Activated naive CD4-positive, alpha-beta T cell treated with anti-CD3 and anti-CD28 coated beads, Interleukin-2, amount 50 U/mL, for 72 hours (primary cell): Measurements from ENCODE around the gene FAM237B. TPM values are rescaled to one million over a fixed set of nuclear protein-coding genes. Genes with fewer than 3 reads are reported as not detected.
"Not testable (repeated sequence)": the region's sequence is repeated elsewhere in the genome, so short reads cannot be mapped to it uniquely, and the experiment has no call there.

Source experiments
- ATAC-seq, 2 donors: fragments of 150-1000 bp; cut with Tn5 transposase; 2 replicates each; pipeline ENCODE4 v1.10.0; 2021; ENCODE audit warnings: mild to moderate bottlenecking in 2 of 2, moderate library complexity in 2 of 2
- DNase-seq, 2 donors: peaks; one replicate each; pipeline ENCODE4 v3.0.0; 2021 to 2022; ENCODE audit warnings: low spot score in 2 of 2
- H3K27ac Mint-ChIP-seq, 2 donors: one replicate each; pipeline ENCODE4 v1.8.0; 2022; ENCODE audit warnings: mild to moderate bottlenecking in 2 of 2, mixed read lengths in 2 of 2
- H3K36me3 Mint-ChIP-seq, 2 donors: one replicate each; pipeline ENCODE4 v1.8.0; 2022; ENCODE audit warnings: mixed read lengths in 2 of 2
- H3K9me3 Mint-ChIP-seq, 2 donors: one replicate each; pipeline ENCODE4 v1.8.0; 2022; ENCODE audit warnings: mixed read lengths in 2 of 2
- total RNA-seq, 2 donors: library from RNA; stranded (reverse); gene quantifications; one replicate each; pipeline ENCODE4 v1.2.3, GENCODE V29; 2022

The FAM237B gene
- total RNA-seq, result not detected

- DNase-seq (peak in 1 of 2 donors; percentile 28), ATAC-seq (peak in 1 of 2 donors; percentile 70)
- no peaks in the 10 kb centered on the region for H3K9me3 Mint-ChIP-seq
- peaks cover 0 to 6% of the 10 kb centered on the region in 2 donors for H3K36me3 Mint-ChIP-seq
- no peak within 1 kb of the TSS for H3K27ac Mint-ChIP-seq
These were observed at the start of gene FAM237B for GRCh38 chr7:90320801-90321494. TSS of gene FAM237B (minus strand) at chr7:90321304. CDS start at chr7:90319748, 1,556 bp downstream.

GRCh38 chr7:90351987-90352386, 30.9 kb upstream of the FAM237B start:
- DNase-seq, result no peak
- Mint-ChIP-seq H3K27ac (peak overlapping the region in 1 of 2 donors; percentile 56), H3K36me3 (peaks cover 34 to 61% of the 10 kb centered on the region in 2 donors), H3K9me3 (peaks cover 8 to 18% of the 10 kb centered on the region in 2 donors)
- no peak for ATAC-seq

DNA sequence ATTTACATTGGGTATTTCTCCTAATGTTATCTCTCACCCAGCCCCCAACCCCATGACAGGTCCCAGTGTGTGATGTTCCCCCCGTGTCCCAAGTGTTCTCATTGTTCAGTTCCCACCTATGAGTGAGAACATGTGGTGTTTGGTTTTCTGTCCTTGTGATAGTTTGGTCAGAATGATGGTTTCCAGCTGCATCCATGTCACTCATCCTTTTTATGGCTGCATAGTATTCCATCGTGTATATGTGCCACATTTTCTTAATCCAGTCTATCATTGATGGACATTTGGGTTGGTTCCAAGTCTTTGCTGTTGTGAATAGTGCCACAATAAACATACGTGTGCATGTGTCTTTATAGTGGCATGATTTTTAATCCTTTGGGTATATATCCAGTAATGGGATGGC, 28.9 kb upstream of the FAM237B start:
- peaks cover 33 to 46% of the 10 kb centered on the region in 2 donors for H3K36me3 Mint-ChIP-seq
- H3K9me3 Mint-ChIP-seq, DNase-seq, ATAC-seq: not testable (repeated sequence)
- H3K27ac Mint-ChIP-seq, result peak overlapping the region in 1 of 2 donors; percentile 10

- ATAC-seq, result no peak
- Mint-ChIP-seq H3K36me3 (peaks cover 34 to 46% of the 10 kb centered on the region in 2 donors), H3K27ac (no peak overlapping the region), H3K9me3 (peaks cover 7 to 8% of the 10 kb centered on the region in 2 donors)
- no peak for DNase-seq
These were observed 28.2 kb upstream of the FAM237B start for GRCh38 chr7:90349305-90349704.

DNA sequence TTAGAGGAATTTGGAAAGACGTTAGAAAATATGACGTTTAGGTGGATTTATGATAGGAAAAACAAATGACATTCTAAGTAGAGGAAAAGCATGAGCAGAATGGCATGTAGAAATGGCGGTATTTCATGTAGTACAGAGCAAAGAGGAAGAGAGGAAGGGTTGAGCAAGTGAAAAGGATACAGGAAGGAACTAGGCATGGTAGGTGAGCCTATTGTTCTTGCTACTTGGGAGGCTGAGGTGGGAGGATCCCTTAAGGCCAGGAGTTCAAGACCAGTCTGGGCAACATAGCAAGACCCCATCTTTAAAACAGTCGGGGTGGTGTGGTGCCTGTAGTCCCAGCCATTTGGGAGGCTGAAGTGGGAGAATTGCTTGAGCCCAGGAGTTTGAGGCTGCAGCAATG, 26.7 kb upstream of the FAM237B start:
- no peak for DNase-seq
- no peak for ATAC-seq
- peaks cover 34 to 40% of the 10 kb centered on the region in 2 donors for H3K36me3 Mint-ChIP-seq
- peak overlapping the region in 1 of 2 donors; percentile 98 for H3K27ac Mint-ChIP-seq
- peaks cover 7 to 8% of the 10 kb centered on the region in 2 donors for H3K9me3 Mint-ChIP-seq

DNA sequence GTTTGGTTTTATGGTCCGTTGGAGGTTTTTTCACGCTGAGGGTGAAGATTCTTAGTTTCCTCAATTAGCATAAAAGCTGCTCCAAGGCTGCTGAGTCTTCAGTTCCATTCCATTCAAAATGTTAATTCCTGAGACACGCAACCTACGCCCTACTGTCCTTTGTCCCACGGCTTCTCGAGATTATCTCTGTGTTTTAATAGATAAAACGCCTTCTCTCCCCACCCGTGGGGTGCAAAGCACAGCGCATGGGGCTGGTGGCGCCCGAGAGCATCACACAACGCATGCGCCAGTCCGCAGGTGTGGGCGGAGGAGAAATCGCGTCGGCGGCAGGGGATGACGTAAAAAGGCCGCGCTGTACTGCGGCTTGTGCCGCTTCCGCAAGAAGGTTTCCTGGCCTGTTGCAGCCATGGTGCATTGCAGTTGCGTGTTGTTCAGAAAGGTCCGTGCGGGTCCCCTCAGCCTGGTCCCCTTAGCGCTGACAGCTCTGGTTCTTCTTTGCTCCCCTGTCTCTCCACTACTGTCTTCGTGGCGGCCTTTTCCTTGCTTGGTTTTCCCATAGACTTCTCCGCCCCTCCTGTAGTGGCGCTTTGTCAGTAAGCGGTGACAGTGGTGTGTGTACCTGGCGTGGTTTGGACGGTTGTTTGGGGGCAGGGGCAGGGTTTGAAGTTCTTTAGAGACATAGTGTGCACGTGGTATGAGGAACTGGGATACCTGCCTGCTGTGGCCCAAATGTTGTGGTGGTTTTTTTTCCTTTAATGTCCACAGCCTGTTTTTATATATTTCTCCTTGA, 25.4 kb upstream of the FAM237B start, which contains the start of gene GTPBP10:
Gene GTPBP10 (plus strand): TSS at position 381 of the 790 bp plus-strand sequence. CDS start 26 bp downstream, at position 407.
- Mint-ChIP-seq H3K9me3 (peaks cover 7 to 8% of the 10 kb centered on the region in 2 donors), H3K27ac (peak within 1 kb of the TSS; percentile 97 to 98), H3K36me3 (peaks cover 29% of the 10 kb centered on the region in 2 donors)
- peak; percentile 91 to 94 for DNase-seq
- ATAC-seq, result peak; percentile 90 to 95

GRCh38 chr7:90345595-90346335, 24.7 kb upstream of the FAM237B start:
- peak overlapping the region; percentile 97 to 98 for H3K27ac Mint-ChIP-seq
- H3K9me3 Mint-ChIP-seq, result peaks cover 7 to 8% of the 10 kb centered on the region in 2 donors
- peaks cover 29% of the 10 kb centered on the region in 2 donors for H3K36me3 Mint-ChIP-seq
- DNase-seq, result no peak
- ATAC-seq, result peak; percentile 9 to 11

- peaks cover 6 to 8% of the 10 kb centered on the region in 2 donors for H3K9me3 Mint-ChIP-seq
- peaks cover 26 to 29% of the 10 kb centered on the region in 2 donors for H3K36me3 Mint-ChIP-seq
- ATAC-seq (no peak), DNase-seq (no peak)
- peak overlapping the region in 1 of 2 donors; percentile 98 for H3K27ac Mint-ChIP-seq
These were observed 23.9 kb upstream of the FAM237B start for GRCh38 chr7:90345016-90345415.

GRCh38 chr7:90337106-90337505, 16.0 kb upstream of the FAM237B start:
- DNase-seq, result no peak
- H3K9me3 Mint-ChIP-seq, result no peaks in the 10 kb centered on the region
- H3K36me3 Mint-ChIP-seq, result no peaks in the 10 kb centered on the region
- no peak overlapping the region for H3K27ac Mint-ChIP-seq
- ATAC-seq, result no peak

GRCh38 chr7:90334926-90335325, 13.8 kb upstream of the FAM237B start:
- not testable (repeated sequence) for H3K36me3 Mint-ChIP-seq, DNase-seq, H3K9me3 Mint-ChIP-seq, H3K27ac Mint-ChIP-seq, ATAC-seq

- no peaks in the 10 kb centered on the region for H3K9me3 Mint-ChIP-seq
- ATAC-seq (no peak), DNase-seq (no peak)
- H3K36me3 Mint-ChIP-seq, result no peaks in the 10 kb centered on the region
- H3K27ac Mint-ChIP-seq, result no peak overlapping the region
These were observed 13.2 kb upstream of the FAM237B start for GRCh38 chr7:90334193-90334843.

- Mint-ChIP-seq H3K9me3 (no peaks in the 10 kb centered on the region), H3K36me3 (no peaks in the 10 kb centered on the region), H3K27ac (no peak overlapping the region)
- ATAC-seq (no peak), DNase-seq (no peak)
These were observed 5.4 kb upstream of the FAM237B start for GRCh38 chr7:90326500-90326899.

DNA sequence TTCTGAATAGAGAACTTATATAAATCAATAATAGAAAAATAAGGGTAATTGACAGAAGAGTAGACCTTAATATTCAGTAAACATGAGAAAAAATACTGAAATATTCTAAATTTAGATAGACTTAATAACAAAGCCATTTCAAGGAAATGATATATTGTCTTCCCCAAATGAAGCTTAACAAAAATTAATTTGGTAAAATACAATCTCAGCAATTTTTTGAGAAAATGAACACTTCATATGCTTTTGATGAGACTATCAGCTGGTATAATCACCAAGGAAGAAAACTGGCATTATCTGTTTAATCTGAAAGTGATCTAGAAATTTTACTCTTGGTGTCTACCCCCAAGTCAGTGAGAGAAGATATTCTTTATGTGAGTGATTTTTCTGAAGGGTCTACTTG, 1.7 kb upstream of the FAM237B start:
- Mint-ChIP-seq H3K27ac (no peak overlapping the region), H3K9me3 (no peaks in the 10 kb centered on the region)
- ATAC-seq, result no peak

GRCh38 chr7:90320418-90320800, 695 bp downstream of the FAM237B start:
- DNase-seq (no peak), ATAC-seq (no peak)
- H3K27ac Mint-ChIP-seq, result no peak overlapping the region
- peaks cover 0 to 6% of the 10 kb centered on the region in 2 donors for H3K36me3 Mint-ChIP-seq
- H3K9me3 Mint-ChIP-seq, result no peaks in the 10 kb centered on the region

More for the DNA sequence above, 1.7 kb upstream of the FAM237B start:
- H3K36me3 Mint-ChIP-seq, result peaks cover 0 to 6% of the 10 kb centered on the region in 2 donors
- DNase-seq, result no peak

DNA sequence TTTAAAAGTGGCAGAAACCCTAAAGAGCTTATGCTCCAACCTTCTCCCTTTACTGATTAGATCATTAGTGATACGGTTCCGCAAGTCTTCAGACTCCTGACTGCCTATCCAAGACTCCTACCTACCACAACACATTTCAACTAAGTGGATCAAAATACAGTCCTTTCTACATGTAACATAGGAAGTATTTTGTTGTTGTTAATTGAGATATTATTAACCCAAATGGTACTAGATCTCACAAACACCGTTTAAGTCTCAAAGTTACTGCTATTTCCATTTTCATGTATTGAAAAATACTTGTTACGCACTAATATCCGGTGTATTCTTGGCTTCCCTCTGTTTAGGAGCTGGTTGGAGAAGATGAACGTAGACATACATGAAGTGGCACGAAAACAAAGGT, 1.1 kb downstream of the FAM237B start:
- H3K9me3 Mint-ChIP-seq, result no peaks in the 10 kb centered on the region
- ATAC-seq (no peak), DNase-seq (no peak)
- peaks cover 0 to 6% of the 10 kb centered on the region in 2 donors for H3K36me3 Mint-ChIP-seq
- H3K27ac Mint-ChIP-seq, result no peak overlapping the region

DNA sequence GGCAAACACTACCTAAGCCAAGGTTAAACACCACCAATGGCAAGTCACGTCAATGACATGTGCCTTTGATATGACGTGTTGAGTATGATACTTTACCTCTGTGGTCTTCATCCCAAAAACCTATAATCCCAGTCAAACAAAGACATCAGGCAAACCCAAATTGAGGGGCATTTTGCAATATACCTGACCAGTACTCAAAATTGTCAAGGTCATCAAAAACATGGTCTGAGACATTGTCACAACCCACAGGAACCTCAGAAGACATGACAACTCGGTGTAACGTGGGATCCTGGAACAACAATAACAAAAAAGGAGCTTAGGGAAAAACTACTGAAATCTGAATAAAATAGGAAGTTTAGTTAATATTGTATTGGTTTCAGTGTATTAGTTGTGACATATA, 7.2 kb downstream of the FAM237B start:
- Mint-ChIP-seq H3K9me3 (no peaks in the 10 kb centered on the region), H3K36me3 (no peaks in the 10 kb centered on the region), H3K27ac (no peak overlapping the region)
- ATAC-seq, result no peak
- DNase-seq, result no peak
